GM23338 (cell line): ENCODE data around the gene TRPC3. TPM values are rescaled to one million over a fixed set of nuclear protein-coding genes. Genes with fewer than 3 reads are reported as not detected.

Source experiments
- ATAC-seq: fragments of 200-7000 bp; cut with Tn5 transposase; 3 replicates; pipeline ENCODE4 v1.9.1; 2020
- DNase-seq: peaks from one replicate; pipeline ENCODE4 v3.0.0-alpha.2; 2015; ENCODE audit warnings: low spot score
- H2AFZ ChIP-seq: fragments of 200-600 bp; sonication (generic); 2 replicates; pipeline ENCODE4 v1.8.0; 2016; ENCODE audit warnings: antibody characterized with exemption, mild to moderate bottlenecking, moderate library complexity
- H3F3A ChIP-seq: fragments of 200-600 bp; sonication (generic); replicated peaks from 2 replicates; pipeline ENCODE4 v1.8.0; 2017; ENCODE audit warnings: antibody characterized with exemption, mixed run types, low read depth
- H3K27ac ChIP-seq: fragments of 200-600 bp; sonication (generic); 2 replicates; pipeline ENCODE4 v1.6.1; 2016; ENCODE audit warnings: low read depth
- H3K27me3 ChIP-seq: fragments of 200-600 bp; sonication (generic); 2 replicates; pipeline ENCODE4 v1.8.0; 2016; ENCODE audit warnings: mild to moderate bottlenecking, mixed run types, moderate library complexity; ENCODE audit not compliant: insufficient read depth
- H3K36me3 ChIP-seq: fragments of 200-600 bp; sonication (generic); 2 replicates; pipeline ENCODE4 v1.8.0; 2016; ENCODE audit warnings: mild to moderate bottlenecking; ENCODE audit not compliant: insufficient read depth
- H3K4me1 ChIP-seq: fragments of 200-600 bp; sonication (generic); 2 replicates; pipeline ENCODE4 v1.8.0; 2016; ENCODE audit warnings: mild to moderate bottlenecking, moderate library complexity; ENCODE audit not compliant: insufficient read depth
- H3K4me2 ChIP-seq: fragments of 200-600 bp; sonication (generic); 2 replicates; pipeline ENCODE4 v1.7.1; 2017; ENCODE audit warnings: mixed run types
- H3K4me3 ChIP-seq: fragments of 200-600 bp; sonication (generic); 2 replicates; pipeline ENCODE4 v1.6.1; 2016; ENCODE audit warnings: mixed run types
- H3K79me2 ChIP-seq: fragments of 200-600 bp; sonication (generic); replicated peaks from 2 replicates; pipeline ENCODE4 v1.8.0; 2017; ENCODE audit warnings: mild to moderate bottlenecking; ENCODE audit not compliant: insufficient read depth
- H3K9me2 ChIP-seq: fragments of 200-600 bp; sonication (generic); 2 replicates; pipeline ENCODE4 v1.8.0; 2017; ENCODE audit not compliant: insufficient read depth
- H4K20me1 ChIP-seq: fragments of 200-600 bp; sonication (generic); replicated peaks from 2 replicates; pipeline ENCODE4 v1.8.0; 2017; ENCODE audit warnings: mild to moderate bottlenecking; ENCODE audit not compliant: insufficient read depth
- H3K27ac Mint-ChIP-seq: 2 replicates; pipeline ENCODE4 v1.8.0; 2020; ENCODE audit warnings: inconsistent platforms, mild to moderate bottlenecking, moderate library complexity, mixed read lengths
- H3K27me3 Mint-ChIP-seq: 3 replicates; pipeline ENCODE4 v1.8.0; 2022; ENCODE audit warnings: low read depth, mild to moderate bottlenecking, moderate library complexity, mixed read lengths, inconsistent platforms; ENCODE audit not compliant: insufficient read depth, poor library complexity
- H3K36me3 Mint-ChIP-seq: 3 replicates; pipeline ENCODE4 v1.8.0; 2021; ENCODE audit warnings: low read depth, mild to moderate bottlenecking, inconsistent platforms, moderate library complexity, mixed read lengths
- H3K4me1 Mint-ChIP-seq: 3 replicates; pipeline ENCODE4 v1.8.0; 2020; ENCODE audit warnings: mild to moderate bottlenecking, inconsistent platforms, mixed read lengths
- H3K4me3 Mint-ChIP-seq: 3 replicates; pipeline ENCODE4 v1.8.0; 2021; ENCODE audit warnings: moderate library complexity, mild to moderate bottlenecking, inconsistent platforms, mixed read lengths
- H3K9me3 Mint-ChIP-seq: 3 replicates; pipeline ENCODE4 v1.8.0; 2020; ENCODE audit warnings: moderate library complexity, mild to moderate bottlenecking, inconsistent platforms, mixed read lengths
- EZH2phosphoT487 ChIP-seq: fragments of 200-600 bp; sonication (generic); IDR thresholded peaks from one replicate; pipeline ENCODE4 v1.8.1; 2018; ENCODE audit warnings: antibody characterized with exemption; ENCODE audit not compliant: unreplicated experiment
- JUNB ChIP-seq: IDR thresholded peaks from one replicate; pipeline ENCODE4 v1.6.1; 2016; ENCODE audit warnings: antibody characterized with exemption; ENCODE audit not compliant: unreplicated experiment
- POLR2AphosphoS5 ChIP-seq: IDR thresholded peaks from 2 replicates; pipeline ENCODE4 v1.6.1; 2016; ENCODE audit warnings: antibody characterized with exemption, low read depth
- STAT1 ChIP-seq: IDR thresholded peaks from one replicate; pipeline ENCODE4 v1.6.1; 2016; ENCODE audit warnings: antibody characterized with exemption; ENCODE audit not compliant: unreplicated experiment
- ZNF114 ChIP-seq: fragments of 250-450 bp; sonication (Bioruptor Pico); IDR thresholded peaks from 2 replicates; pipeline ENCODE4 v1.5.0; 2020; ENCODE audit warnings: mild to moderate bottlenecking, moderate library complexity
- ZNF462 ChIP-seq: fragments of 250-450 bp; sonication (Bioruptor Pico); IDR thresholded peaks from 2 replicates; pipeline ENCODE4 v1.5.0; 2020; ENCODE audit warnings: mild to moderate bottlenecking, moderate library complexity
- polyA plus RNA-seq: library from polyadenylated mRNA; unstranded; fragments of >200 nt; fragmentation: Nextera tagmentation; extraction: Ambion mirVana; gene quantifications from 2 replicates; pipeline ENCODE4 v1.2.1, GENCODE V29; 2016
- total RNA-seq: library from RNA; depleted of rRNA; stranded (reverse); fragments of >200 nt; shearing (Covaris generic); gene quantifications from 2 replicates; pipeline ENCODE4 v1.2.3, GENCODE V29; 2014
- TF ChIP-seq, protein P1 (sequence below): IDR thresholded peaks from 2 replicates; pipeline ENCODE4 v1.6.1; 2016; ENCODE audit warnings: antibody characterized with exemption

TRPC3 gene
- total and polyA plus RNA-seq, 2 experiments from 2014 or later: 0.44 to 1.0 TPM

- TF ChIP-seq STAT1: no peak
- TF ChIP-seq ZNF462 (CRISPR knock-in tag): no peak
- no peak for TF ChIP-seq JUNB
- no peak for TF ChIP-seq EZH2phosphoT487
Observed at GRCh38 chr4:121869841-121870822, 81.7 kb downstream of the TRPC3 start, which contains the start of gene BBS7 (continued).

- Mint-ChIP-seq H3K36me3 (peaks cover 19% of the 10 kb centered on the region), H3K4me3 (no peak overlapping the region), H3K27me3 (no peaks in the 10 kb centered on the region), H3K4me1 (peaks cover 6% of the 10 kb centered on the region; the same call in 2 of the 3 replicates), H3K9me3 (no peaks in the 10 kb centered on the region), H3K27ac (peak overlapping the region; percentile 21; the same call in 1 of the 2 replicates)
- H3K27me3 ChIP-seq: no peaks in the 10 kb centered on the region
- H3K4me2 ChIP-seq: no peak overlapping the region
- no peak overlapping the region for H2AFZ ChIP-seq
- H3K27ac ChIP-seq: no peak overlapping the region
- no peaks in the 10 kb centered on the region for H3K4me1 ChIP-seq
- no peaks in the 10 kb centered on the region for H3F3A ChIP-seq
- H3K9me2 ChIP-seq: no peaks in the 10 kb centered on the region
- ATAC-seq: no peak; the same call in 2 of the 3 replicates
- H3K36me3 ChIP-seq: no peaks in the 10 kb centered on the region; the same call in 1 of the 2 replicates
- no peaks in the 10 kb centered on the region for H4K20me1 ChIP-seq
- H3K4me3 ChIP-seq: no peak overlapping the region
- peak; percentile 50 for DNase-seq
- no peaks in the 10 kb centered on the region; the same call in 1 of the 2 replicates for H3K79me2 ChIP-seq
- TF ChIP-seq, protein P1, sequence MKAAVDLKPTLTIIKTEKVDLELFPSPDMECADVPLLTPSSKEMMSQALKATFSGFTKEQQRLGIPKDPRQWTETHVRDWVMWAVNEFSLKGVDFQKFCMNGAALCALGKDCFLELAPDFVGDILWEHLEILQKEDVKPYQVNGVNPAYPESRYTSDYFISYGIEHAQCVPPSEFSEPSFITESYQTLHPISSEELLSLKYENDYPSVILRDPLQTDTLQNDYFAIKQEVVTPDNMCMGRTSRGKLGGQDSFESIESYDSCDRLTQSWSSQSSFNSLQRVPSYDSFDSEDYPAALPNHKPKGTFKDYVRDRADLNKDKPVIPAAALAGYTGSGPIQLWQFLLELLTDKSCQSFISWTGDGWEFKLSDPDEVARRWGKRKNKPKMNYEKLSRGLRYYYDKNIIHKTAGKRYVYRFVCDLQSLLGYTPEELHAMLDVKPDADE: no peak
- TF ChIP-seq EZH2phosphoT487: no peak
- TF ChIP-seq STAT1: no peak
- no peak for TF ChIP-seq POLR2AphosphoS5
- no peak for TF ChIP-seq ZNF114 (CRISPR knock-in tag)
Observed at GRCh38 chr4:121863799-121864198, 88.1 kb downstream of the TRPC3 start.
